Measurements from ENCODE around the gene CENPO. TPM values are rescaled to one million over a fixed set of nuclear protein-coding genes. Genes with fewer than 3 reads are reported as not detected.

CENPO gene
- polyA plus RNA-seq, 2 of the 4 experiments (the other 2 are of a cell fraction): 49.6 to 62.0 TPM

- Histone ChIP-seq H3K27ac (no peak overlapping the region), H3K4me1 (no peaks in the 10 kb centered on the region), H3K4me3 (no peak overlapping the region), H3K4me2 (no peak overlapping the region), H3K9me3 (no peaks in the 10 kb centered on the region)
- TF ChIP-seq ATOH8 (CRISPR knock-in tag; IDR thresholded peaks at IDR 0.05; ENCODE audit: low read depth): no peak
- no peak for TF ChIP-seq HOXA7 (CRISPR knock-in tag; IDR thresholded peaks at IDR 0.05)
- no peak for TF ChIP-seq JUNB (IDR thresholded peaks at IDR 0.05)
- TF ChIP-seq CHD4 (IDR thresholded peaks at IDR 0.05; ENCODE audit: borderline replicate concordance): no peak
- TF ChIP-seq FOXS1 (CRISPR knock-in tag; IDR thresholded peaks at IDR 0.05): no peak
- TF ChIP-seq SREBF2 (IDR thresholded peaks at IDR 0.05): no peak
- no peak for TF ChIP-seq HES2 (IDR thresholded peaks at IDR 0.05)
- TF ChIP-seq FOSB (CRISPR knock-in tag; IDR thresholded peaks at IDR 0.05): no peak
- TF ChIP-seq BHLHE40 (IDR thresholded peaks at IDR 0.05; ENCODE audit: low read depth, low read length): no peak
- no peak for TF ChIP-seq MYC (IDR thresholded peaks at IDR 0.05; ENCODE audit: borderline replicate concordance, low read length)
- no peak for TF ChIP-seq ZSCAN20 (CRISPR knock-in tag; IDR thresholded peaks at IDR 0.05)
- no peak for TF ChIP-seq CBX8 (IDR thresholded peaks at IDR 0.05)
- TF ChIP-seq MAZ (IDR thresholded peaks at IDR 0.05; ENCODE audit: borderline replicate concordance, low read depth, low read length): no peak
- TF ChIP-seq CEBPB (IDR thresholded peaks at IDR 0.05): no peak
- TF ChIP-seq EHF (CRISPR knock-in tag; IDR thresholded peaks at IDR 0.05): no peak
- POLR2A ChIA-PET: no interaction called here
- FAIRE-seq (no peak), ATAC-seq (no peak), DNase-seq (ENCODE audit: low read depth in 1 of 2, low spot score in 1 of 2) (no peak)
- WGBS (ENCODE audit: missing lambda C conversion rate): 91% methylated on average over 16 of the region's 16 CpGs
- CTCF ChIA-PET: no interaction called here
Measured at GRCh38 chr2:24870891-24871705, 77.9 kb downstream of the CENPO start.

GRCh38 chr2:24871852-24872333 lies 78.7 kb downstream of the CENPO start:
- no peak overlapping the region for H3K4me3 ChIP-seq
- ChIA-PET CTCF (no interaction called here), POLR2A (no interaction called here)
- ATAC-seq: peak in 1 of 2 experiments; percentile 24; a peak in 1 of 6 replicates
- H3K4me2 ChIP-seq: no peak overlapping the region
- H3K9me3 ChIP-seq: no peaks in the 10 kb centered on the region
- H3K4me1 ChIP-seq: no peaks in the 10 kb centered on the region
- TF ChIP-seq POLR2AphosphoS2 (conservative IDR thresholded peaks at IDR 0.05; ENCODE audit: low read length): no peak
- no peak for TF ChIP-seq HEYL (CRISPR knock-in tag; IDR thresholded peaks at IDR 0.05)
- TF ChIP-seq KDM5A (IDR thresholded peaks at IDR 0.05): no peak
- TF ChIP-seq HMGXB4 (CRISPR knock-in tag; IDR thresholded peaks at IDR 0.05; ENCODE audit: borderline replicate concordance): no peak
- no peak for TF ChIP-seq MYC (IDR thresholded peaks at IDR 0.05; ENCODE audit: borderline replicate concordance, low read length)
- no peak for TF ChIP-seq REST (IDR thresholded peaks at IDR 0.05)
- no peak for TF ChIP-seq MAFK (IDR thresholded peaks at IDR 0.05; ENCODE audit: partially characterized antibody)
- no peak for TF ChIP-seq KDM1A (IDR thresholded peaks at IDR 0.05; ENCODE audit: low read depth)
- no peak for TF ChIP-seq FOXS1 (CRISPR knock-in tag; IDR thresholded peaks at IDR 0.05)
- no peak for TF ChIP-seq CBX8 (IDR thresholded peaks at IDR 0.05)
- TF ChIP-seq NPAS2 (CRISPR knock-in tag; IDR thresholded peaks at IDR 0.05; ENCODE audit: borderline replicate concordance): no peak
- no peak for TF ChIP-seq MAX (IDR thresholded peaks at IDR 0.05)
- no peak for TF ChIP-seq JUN (IDR thresholded peaks at IDR 0.05)
- TF ChIP-seq NR3C1 (IDR thresholded peaks at IDR 0.05): no peak
- no peak for TF ChIP-seq JUNB (IDR thresholded peaks at IDR 0.05)
- TF ChIP-seq CHD4 (IDR thresholded peaks at IDR 0.05; ENCODE audit: borderline replicate concordance): no peak
- no peak for DNase-seq (ENCODE audit: low read depth in 1 of 2, low spot score in 1 of 2)
- H3K27ac ChIP-seq: no peak overlapping the region
- 86% methylated on average over 12 of the region's 12 CpGs for WGBS (ENCODE audit: missing lambda C conversion rate)
- no peak for FAIRE-seq
